Measurements from ENCODE around the gene RGL3. TPM values are rescaled to one million over a fixed set of nuclear protein-coding genes. Genes with fewer than 3 reads are reported as not detected.

The RGL3 gene
- total RNA-seq (2022; extraction: Qiagen RNA extraction; ENCODE audit: low read depth) = 0.67 to 2.7 TPM (median 2.0 TPM) in 5 replicates

GRCh38 chr19:11418549-11419506 is at the start of gene RGL3:
RGL3 (minus strand) TSS chr19:11419314; CDS start chr19:11419278, 36 bp downstream.

GRCh38 chr19:11435057-11435832 is 16.1 kb upstream of the RGL3 start, which contains the start of the genes ODAD3 and PRKCSH:
ODAD3 (minus strand) TSS chr19:11435121; CDS start chr19:11435016, 105 bp downstream.
PRKCSH (plus strand) TSS chr19:11435635; CDS start chr19:11436118, 483 bp downstream.

GRCh38 chr19:11374433-11375142 is 44.5 kb downstream of the RGL3 start, which contains the start of gene SWSAP1:
SWSAP1 (plus strand) TSS chr19:11374666; CDS start chr19:11374681, 15 bp downstream.

GRCh38 chr19:11355160-11356073 is 63.7 kb downstream of the RGL3 start, which contains the start of gene PLPPR2:
PLPPR2 (plus strand) TSS chr19:11355432; CDS start chr19:11357674, 2,242 bp downstream.

GRCh38 chr19:11346104-11346940 is 72.8 kb downstream of the RGL3 start, which contains the start of the genes CCDC159 and TMEM205:
CCDC159 (plus strand) TSS chr19:11346519; CDS start chr19:11346607, 88 bp downstream.
TMEM205 (minus strand) TSS chr19:11346268; CDS start chr19:11345619, 649 bp downstream.

Other genes with a start within 250 kb of the RGL3 start
- gene KANK2, start 221.8 kb downstream of the RGL3 start, total RNA-seq (2022; extraction: Qiagen RNA extraction; ENCODE audit: low read depth) = 29.5 to 36.9 TPM (median 31.6 TPM) in 5 replicates
- not detected in 5 replicates for gene ANGPTL8, start 179.7 kb downstream of the RGL3 start, total RNA-seq (2022; extraction: Qiagen RNA extraction; ENCODE audit: low read depth)
- gene DOCK6, start 156.8 kb downstream of the RGL3 start, total RNA-seq (2022; extraction: Qiagen RNA extraction; ENCODE audit: low read depth) = 8.1 to 9.7 TPM (median 8.8 TPM) in 5 replicates
- not detected in 5 replicates for gene TSPAN16, start 123.2 kb downstream of the RGL3 start, total RNA-seq (2022; extraction: Qiagen RNA extraction; ENCODE audit: low read depth)
- 2.5 to 3.9 TPM (median 3.0 TPM) in 5 replicates for gene RAB3D, start 79.7 kb downstream of the RGL3 start, total RNA-seq (2022; extraction: Qiagen RNA extraction; ENCODE audit: low read depth)
- 98.1 to 128 TPM (median 106 TPM) in 5 replicates for gene TMEM205, start 73.0 kb downstream of the RGL3 start, total RNA-seq (2022; extraction: Qiagen RNA extraction; ENCODE audit: low read depth)
- gene CCDC159, start 72.8 kb downstream of the RGL3 start, total RNA-seq (2022; extraction: Qiagen RNA extraction; ENCODE audit: low read depth) = 4.4 to 7.7 TPM (median 5.0 TPM) in 5 replicates
- gene PLPPR2, start 63.9 kb downstream of the RGL3 start, total RNA-seq (2022; extraction: Qiagen RNA extraction; ENCODE audit: low read depth) = 8.3 to 11.2 TPM (median 10.5 TPM) in 5 replicates
- 1.7 to 2.7 TPM (median 2.3 TPM) in 5 replicates for gene SWSAP1, start 44.6 kb downstream of the RGL3 start, total RNA-seq (2022; extraction: Qiagen RNA extraction; ENCODE audit: low read depth)
- 3.7 to 5.8 TPM (median 4.7 TPM) in 5 replicates for gene EPOR, start 35.0 kb downstream of the RGL3 start, total RNA-seq (2022; extraction: Qiagen RNA extraction; ENCODE audit: low read depth)
- gene ODAD3, start 15.8 kb upstream of the RGL3 start, total RNA-seq (2022; extraction: Qiagen RNA extraction; ENCODE audit: low read depth) = 0.80 to 1.7 TPM (median 1.1 TPM) in 5 replicates
- gene PRKCSH, start 16.3 kb upstream of the RGL3 start, total RNA-seq (2022; extraction: Qiagen RNA extraction; ENCODE audit: low read depth) = 246 to 281 TPM (median 260 TPM) in 5 replicates
- 0.02 to 0.12 TPM (median 0.06 TPM) in 4 of 5 replicates, not detected in the other for gene ELAVL3, start 61.7 kb upstream of the RGL3 start, total RNA-seq (2022; extraction: Qiagen RNA extraction; ENCODE audit: low read depth)
- gene ZNF653, start 86.5 kb upstream of the RGL3 start, total RNA-seq (2022; extraction: Qiagen RNA extraction; ENCODE audit: low read depth) = 4.3 to 5.4 TPM (median 4.7 TPM) in 5 replicates
- 30.1 to 36.2 TPM (median 32.5 TPM) in 5 replicates for gene ECSIT, start 109.8 kb upstream of the RGL3 start, total RNA-seq (2022; extraction: Qiagen RNA extraction; ENCODE audit: low read depth)
- gene CNN1, start 119.5 kb upstream of the RGL3 start, total RNA-seq (2022; extraction: Qiagen RNA extraction; ENCODE audit: low read depth) = 0.28 to 0.56 TPM (median 0.44 TPM) in 5 replicates
- 89.9 to 117 TPM (median 98.9 TPM) in 5 replicates for gene ELOF1, start 139.9 kb upstream of the RGL3 start, total RNA-seq (2022; extraction: Qiagen RNA extraction; ENCODE audit: low read depth)
- gene ACP5, start 158.3 kb upstream of the RGL3 start, total RNA-seq (2022; extraction: Qiagen RNA extraction; ENCODE audit: low read depth) = 0.16 to 0.66 TPM (median 0.17 TPM) in 3 of 5 replicates, not detected in the others
- gene ZNF627, start 178.2 kb upstream of the RGL3 start, total RNA-seq (2022; extraction: Qiagen RNA extraction; ENCODE audit: low read depth) = 2.9 to 4.8 TPM (median 4.1 TPM) in 5 replicates

All from A549 treated with DMSO at 1 μM for 4 hours (cell line).